ENCODE measurements around the gene ZRANB1.

ZRANB1 gene

GRCh38 chr10:124956764-124957163, 14.8 kb downstream of the ZRANB1 start:
- TF ChIP-seq CTCF (IDR thresholded peaks at IDR 0.05; ENCODE audit: extremely low read depth, insufficient read depth, missing control alignments) = no peak
- in situ Hi-C loops (cut with MboI; ENCODE audit: low pct_unique_long_range_greater_than_20kb, low sequenced_read_pairs, unreplicated experiment) = no loop called here
- no peak for DNase-seq (ENCODE audit: low spot score)

GRCh38 chr10:124957404-124957947, 15.6 kb downstream of the ZRANB1 start:
- no peak for TF ChIP-seq CTCF (IDR thresholded peaks at IDR 0.05; ENCODE audit: extremely low read depth, insufficient read depth, missing control alignments)
- DNase-seq (ENCODE audit: low spot score) = no peak
- in situ Hi-C loops (cut with MboI; ENCODE audit: low pct_unique_long_range_greater_than_20kb, low sequenced_read_pairs, unreplicated experiment) = no loop called here

- no peak for TF ChIP-seq CTCF (IDR thresholded peaks at IDR 0.05; ENCODE audit: extremely low read depth, insufficient read depth, missing control alignments)
- no peak for DNase-seq (ENCODE audit: low spot score)
Observed at GRCh38 chr10:124959564-124959963, 17.6 kb downstream of the ZRANB1 start.

GRCh38 chr10:124961248-124961570, 19.3 kb downstream of the ZRANB1 start:
- no peak for DNase-seq (ENCODE audit: low spot score)
- in situ Hi-C loops (cut with MboI; ENCODE audit: low pct_unique_long_range_greater_than_20kb, low sequenced_read_pairs, unreplicated experiment) = no loop called here
- no peak for TF ChIP-seq CTCF (IDR thresholded peaks at IDR 0.05; ENCODE audit: extremely low read depth, insufficient read depth, missing control alignments)

More at GRCh38 chr10:124959564-124959963, 17.6 kb downstream of the ZRANB1 start:
- in situ Hi-C loops (cut with MboI; ENCODE audit: low pct_unique_long_range_greater_than_20kb, low sequenced_read_pairs, unreplicated experiment) = no loop called here

- no peak for DNase-seq (ENCODE audit: low spot score)
- in situ Hi-C loops (cut with MboI; ENCODE audit: low pct_unique_long_range_greater_than_20kb, low sequenced_read_pairs, unreplicated experiment) = no loop called here
- no peak for TF ChIP-seq CTCF (IDR thresholded peaks at IDR 0.05; ENCODE audit: extremely low read depth, insufficient read depth, missing control alignments)
Observed at GRCh38 chr10:124962421-124962820, 20.5 kb downstream of the ZRANB1 start.

GRCh38 chr10:124963866-124964720, 22.2 kb downstream of the ZRANB1 start:
- no peak for TF ChIP-seq CTCF (IDR thresholded peaks at IDR 0.05; ENCODE audit: extremely low read depth, insufficient read depth, missing control alignments)
- no peak for DNase-seq (ENCODE audit: low spot score)
- in situ Hi-C loops (cut with MboI; ENCODE audit: low pct_unique_long_range_greater_than_20kb, low sequenced_read_pairs, unreplicated experiment) = no loop called here

All from GM13977 (cell line).